ENCODE measurements around the gene UNC45B. TPM values are rescaled to one million over a fixed set of nuclear protein-coding genes. Genes with fewer than 3 reads are reported as not detected.
"Not testable (repeated sequence)": the region's sequence is repeated elsewhere in the genome, so short reads cannot be mapped to it uniquely, and the experiment has no call there.

UNC45B gene
- total RNA-seq, 1 donor from 2014 or later, result 259 TPM

- DNase-seq (ENCODE audit: low spot score), result no peak
- intact Hi-C loops (cut with DNase I), result no loop called here
Observed at GRCh38 chr17:35138218-35138617, 9.4 kb upstream of the UNC45B start.

GRCh38 chr17:35141681-35142466 lies 5.7 kb upstream of the UNC45B start, which contains the start of gene NLE1:
Gene NLE1, minus strand, starts transcription at chr17:35142303. Its CDS starts 28 bp downstream, at chr17:35142275.
- peak; percentile 93 for DNase-seq (ENCODE audit: low spot score)
- intact Hi-C loops (cut with DNase I), result no loop called here

DNA sequence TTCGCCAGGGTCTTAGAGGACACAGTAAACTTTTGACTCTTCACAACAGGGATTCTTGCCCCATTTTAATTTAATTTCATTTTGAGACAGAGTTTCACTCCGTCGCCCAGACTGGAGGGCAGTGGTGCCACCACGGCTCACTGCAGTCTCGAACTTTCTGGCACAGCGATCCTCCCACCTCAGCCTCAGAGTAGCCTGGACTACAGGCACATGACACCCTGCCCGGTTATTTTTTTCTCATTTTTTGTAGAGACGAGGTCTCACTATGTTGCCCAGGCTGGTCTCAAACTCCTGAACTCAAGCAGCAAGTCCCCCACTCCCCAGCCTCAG lies 5.2 kb upstream of the UNC45B start:
- DNase-seq (ENCODE audit: low spot score), result no peak
- intact Hi-C loops (cut with DNase I), result no loop called here

GRCh38 chr17:35144840-35145239 lies 2.8 kb upstream of the UNC45B start:
- intact Hi-C loops (cut with DNase I), result no loop called here
- no peak for DNase-seq (ENCODE audit: low spot score)

DNA sequence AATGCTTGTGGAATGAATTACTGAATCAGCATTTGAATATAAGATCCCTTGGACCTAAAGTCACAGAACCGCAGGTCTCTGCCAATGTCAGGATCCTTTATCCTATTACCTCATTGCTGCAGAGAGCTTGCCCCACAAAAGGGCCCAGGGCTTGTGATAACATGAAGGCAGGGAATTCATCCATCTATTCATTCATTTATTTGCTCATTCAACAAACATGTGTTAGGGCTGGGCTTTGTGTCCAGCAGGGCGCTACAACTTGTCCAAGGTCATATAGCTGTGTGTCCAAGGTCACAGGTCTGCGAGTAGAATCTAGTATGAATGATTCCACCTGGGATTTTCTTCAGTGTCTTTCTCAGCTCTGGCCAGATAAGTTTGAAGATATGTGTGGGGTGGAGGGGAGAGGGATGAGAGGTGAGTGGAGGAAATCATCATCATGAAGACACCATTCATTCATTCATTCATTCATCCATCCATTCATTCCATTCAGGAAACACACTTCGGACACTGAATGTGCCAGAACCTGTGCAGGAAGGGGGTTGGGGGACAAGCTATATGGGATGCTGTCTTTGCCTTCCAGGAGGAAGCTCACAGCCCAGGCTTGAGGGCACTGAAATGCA lies 1.3 kb upstream of the UNC45B start:
- intact Hi-C loops (cut with DNase I), result no loop called here
- no peak for DNase-seq (ENCODE audit: low spot score)

DNA sequence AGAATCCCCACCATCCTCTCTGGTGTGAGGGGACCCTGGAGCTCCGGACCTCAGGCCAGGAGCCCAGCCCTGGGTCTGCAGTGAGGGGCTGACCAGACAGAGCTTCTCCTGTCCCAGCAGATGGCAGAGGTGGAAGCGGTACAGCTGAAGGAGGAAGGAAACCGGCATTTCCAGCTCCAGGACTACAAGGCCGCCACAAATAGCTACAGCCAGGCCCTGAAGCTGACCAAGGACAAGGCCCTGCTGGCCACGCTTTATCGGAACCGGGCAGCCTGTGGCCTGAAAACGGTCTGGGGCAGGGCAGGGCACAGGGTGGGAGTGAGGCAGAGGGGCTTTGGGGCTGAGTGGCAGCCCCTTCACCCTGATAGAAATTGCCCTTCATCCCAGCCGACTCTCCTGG lies 527 bp downstream of the UNC45B start:
- DNase-seq (ENCODE audit: low spot score), result no peak
- intact Hi-C loops (cut with DNase I), result no loop called here

GRCh38 chr17:35149941-35150340 lies 2.3 kb downstream of the UNC45B start:
- no peak for DNase-seq (ENCODE audit: low spot score)
- intact Hi-C loops (cut with DNase I), result no loop called here

- intact Hi-C loops (cut with DNase I), result not testable (repeated sequence)
Observed at GRCh38 chr17:35151080-35151479, 3.5 kb downstream of the UNC45B start.

GRCh38 chr17:35152421-35153140 lies 5.0 kb downstream of the UNC45B start:
- intact Hi-C loops (cut with DNase I), result no loop called here
- no peak for DNase-seq (ENCODE audit: low spot score)

More at GRCh38 chr17:35151080-35151479, 3.5 kb downstream of the UNC45B start:
- DNase-seq (ENCODE audit: low spot score), result not testable (repeated sequence)

GRCh38 chr17:35154196-35155165 lies 6.9 kb downstream of the UNC45B start:
- intact Hi-C loops (cut with DNase I), result no loop called here
- DNase-seq (ENCODE audit: low spot score), result peak; percentile 74

DNA sequence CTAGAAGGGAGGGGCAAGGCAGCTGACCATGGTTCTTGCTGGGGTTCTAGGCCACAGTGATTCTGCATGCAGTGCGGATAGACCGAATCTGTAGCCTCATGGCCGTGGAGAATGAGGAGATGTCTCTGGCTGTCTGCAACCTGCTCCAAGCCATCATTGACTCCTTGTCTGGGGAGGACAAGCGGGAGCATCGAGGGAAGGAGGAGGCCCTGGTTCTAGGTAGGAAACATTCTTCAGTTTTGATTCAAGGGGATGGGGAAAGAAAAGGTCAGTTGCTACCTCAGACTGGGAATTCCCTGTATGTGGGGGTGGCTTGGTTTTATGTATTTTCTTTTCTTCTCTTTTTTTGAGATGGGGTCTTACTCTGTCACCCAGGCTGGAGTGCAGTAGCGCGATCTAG lies 7.6 kb downstream of the UNC45B start:
- intact Hi-C loops (cut with DNase I), result no loop called here
- no peak for DNase-seq (ENCODE audit: low spot score)

- intact Hi-C loops (cut with DNase I), result no loop called here
- no peak for DNase-seq (ENCODE audit: low spot score)
Observed at GRCh38 chr17:35159940-35160339, 12.3 kb downstream of the UNC45B start.

DNA sequence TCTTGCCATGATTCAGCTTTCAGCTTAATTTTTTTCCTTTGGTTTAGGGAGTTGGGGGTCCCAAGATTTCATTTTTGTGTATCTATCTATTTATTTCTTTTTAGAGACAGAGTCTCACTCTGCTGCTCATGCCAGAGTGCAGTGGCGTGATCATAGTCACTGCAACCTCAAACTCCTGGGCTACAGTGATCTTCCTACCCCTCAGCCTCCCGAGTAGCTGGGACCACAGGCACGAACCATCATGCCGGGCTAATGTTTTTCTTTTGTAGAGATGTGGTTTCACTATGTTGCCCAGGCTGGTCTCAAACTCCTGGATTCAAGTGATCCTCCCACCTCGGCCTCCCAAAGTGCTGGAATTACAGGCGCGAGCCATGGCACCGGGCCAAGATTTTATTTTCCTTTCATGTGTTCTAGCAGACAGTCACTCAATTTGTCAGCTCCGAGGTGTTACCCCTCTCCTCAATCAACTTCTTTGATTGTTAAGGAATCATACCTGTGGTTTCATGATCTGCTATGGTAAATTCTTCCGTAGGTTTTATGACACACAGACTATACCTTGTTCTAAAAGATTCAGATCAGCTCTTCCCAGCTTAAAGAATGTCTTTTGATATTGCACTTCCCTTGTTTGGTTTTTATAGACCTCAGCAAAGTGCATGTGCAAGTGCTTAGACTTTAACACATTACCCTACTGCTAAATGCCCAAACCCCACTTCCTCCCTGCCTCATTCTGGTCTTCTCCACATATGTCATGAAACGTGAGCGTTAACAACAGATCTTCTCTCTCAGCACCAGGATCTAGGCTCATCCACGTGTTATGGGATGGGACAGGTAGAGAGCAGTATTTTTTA lies 13.0 kb downstream of the UNC45B start:
- DNase-seq (ENCODE audit: low spot score), result peak; percentile 39
- intact Hi-C loops (cut with DNase I), result no loop called here

- intact Hi-C loops (cut with DNase I), result no loop called here
- DNase-seq (ENCODE audit: low spot score), result no peak
Observed at GRCh38 chr17:35161281-35161761, 13.7 kb downstream of the UNC45B start.

GRCh38 chr17:35162755-35163154 lies 15.1 kb downstream of the UNC45B start:
- intact Hi-C loops (cut with DNase I), result no loop called here
- no peak for DNase-seq (ENCODE audit: low spot score)

- DNase-seq (ENCODE audit: low spot score), result no peak
- intact Hi-C loops (cut with DNase I), result no loop called here
Observed at GRCh38 chr17:35163886-35164285, 16.3 kb downstream of the UNC45B start.

DNA sequence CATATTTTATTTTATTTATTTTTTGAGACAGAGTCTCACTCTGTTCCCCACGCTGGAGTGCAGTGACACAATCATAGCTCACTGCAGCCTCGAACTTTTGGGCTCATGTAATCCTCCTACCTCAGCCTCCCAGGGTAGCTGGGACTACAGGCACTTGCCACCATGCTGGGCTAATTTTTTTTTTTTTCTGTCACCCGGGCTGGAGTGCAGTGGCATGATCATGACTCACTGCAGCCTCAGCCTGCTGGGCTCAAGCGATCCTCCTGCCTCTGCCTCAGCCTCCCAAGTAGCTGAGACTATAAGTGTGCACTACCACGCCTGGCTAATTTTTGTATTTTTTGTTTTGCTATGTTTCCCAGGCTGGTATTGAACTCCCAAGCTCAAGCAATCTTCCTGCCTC lies 17.1 kb downstream of the UNC45B start:
- no peak for DNase-seq (ENCODE audit: low spot score)
- intact Hi-C loops (cut with DNase I), result no loop called here

DNA sequence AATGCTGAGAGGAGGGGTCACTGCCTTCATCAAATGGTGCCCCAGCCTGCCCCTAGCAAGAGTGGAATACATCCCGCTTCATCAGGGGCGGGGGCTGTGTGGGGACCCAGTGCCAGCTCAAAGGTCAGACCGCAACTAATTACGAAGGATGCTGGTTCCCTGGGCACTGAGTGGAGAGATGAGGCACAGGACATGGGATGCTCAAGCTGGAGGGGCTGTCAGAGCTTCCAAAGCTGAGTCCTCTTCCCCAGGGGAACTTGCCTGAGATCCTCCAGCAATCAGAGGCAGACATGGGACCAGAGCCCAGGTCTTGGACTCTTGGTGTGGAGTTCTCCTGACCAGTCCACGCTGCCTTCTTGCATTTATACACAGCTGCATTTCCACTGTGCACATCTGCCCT lies 18.9 kb downstream of the UNC45B start:
- intact Hi-C loops (cut with DNase I), result no loop called here
- no peak for DNase-seq (ENCODE audit: low spot score)

DNA sequence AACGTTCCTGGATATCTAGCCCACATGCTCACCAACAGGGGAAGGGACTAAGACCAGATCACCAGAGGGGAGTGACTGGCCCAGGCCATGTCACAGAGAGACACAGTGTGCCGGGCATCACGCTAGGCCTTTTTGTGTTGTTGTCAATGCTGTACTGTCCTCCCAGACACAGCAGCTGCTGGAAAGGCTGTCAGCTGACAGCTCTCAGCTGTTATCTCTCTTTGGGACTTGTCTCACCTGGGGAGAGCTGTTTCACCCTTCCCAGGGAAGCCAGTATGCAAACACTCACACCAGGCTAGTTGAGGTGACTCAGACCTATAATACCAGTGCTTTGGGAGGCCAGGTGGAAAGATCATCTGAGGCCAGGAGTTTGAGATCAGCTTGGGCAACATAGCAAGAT lies 19.4 kb downstream of the UNC45B start:
- intact Hi-C loops (cut with DNase I), result no loop called here
- DNase-seq (ENCODE audit: low spot score), result no peak

Data from cardiac septum (tissue), 1 donor.